Measurements from ENCODE around the gene SPRYD3.

SPRYD3 gene

DNA sequence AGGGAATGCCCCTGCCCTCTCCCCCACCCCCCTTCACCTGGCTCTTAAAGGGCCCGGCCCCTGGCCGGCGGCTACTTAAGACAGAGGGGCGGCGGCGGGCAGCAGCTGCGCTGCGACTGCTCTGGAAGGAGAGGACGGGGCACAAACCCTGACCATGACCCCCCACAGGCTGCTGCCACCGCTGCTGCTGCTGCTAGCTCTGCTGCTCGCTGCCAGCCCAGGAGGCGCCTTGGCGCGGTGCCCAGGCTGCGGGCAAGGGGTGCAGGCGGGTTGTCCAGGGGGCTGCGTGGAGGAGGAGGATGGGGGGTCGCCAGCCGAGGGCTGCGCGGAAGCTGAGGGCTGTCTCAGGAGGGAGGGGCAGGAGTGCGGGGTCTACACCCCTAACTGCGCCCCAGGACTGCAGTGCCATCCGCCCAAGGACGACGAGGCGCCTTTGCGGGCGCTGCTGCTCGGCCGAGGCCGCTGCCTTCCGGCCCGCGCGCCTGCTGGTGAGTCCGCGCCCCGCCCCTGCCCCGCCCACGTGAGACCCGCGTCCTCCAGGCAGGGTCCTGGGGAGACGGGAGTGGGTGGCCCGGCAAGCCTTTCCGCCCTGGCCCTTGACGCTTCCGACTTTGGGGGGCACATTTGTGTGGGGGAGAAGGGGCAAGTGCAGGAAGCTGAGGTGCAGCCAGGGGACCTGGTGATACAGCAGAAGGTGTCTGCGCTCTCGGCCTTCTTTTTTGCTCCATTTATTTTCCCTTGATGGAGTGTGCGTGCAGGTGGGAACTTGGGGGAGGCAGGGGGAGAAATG, 18.6 kb upstream of the SPRYD3 start, which contains the start of gene IGFBP6 (continued):
- TF ChIP-seq HIC1 (tag by site-specific recombination; IDR thresholded peaks at IDR 0.05) (peak; percentile 96), ZFP41 (tag by site-specific recombination; IDR thresholded peaks at IDR 0.05; ENCODE audit: borderline replicate concordance) (no peak), ZBTB17 (tag by site-specific recombination; IDR thresholded peaks at IDR 0.05) (peak; percentile 79), ZNF133 (tag by site-specific recombination; IDR thresholded peaks at IDR 0.05) (no peak), ZNF561 (tag by site-specific recombination; IDR thresholded peaks at IDR 0.05; ENCODE audit: borderline replicate concordance) (0 out of 2 replicates have a peak, but pooled peaks have one; percentile 56), ZNF184 (tag by site-specific recombination; IDR thresholded peaks at IDR 0.05) (no peak), ZFP3 (tag by site-specific recombination; IDR thresholded peaks at IDR 0.05; ENCODE audit: low read depth) (no peak), ZNF311 (tag by site-specific recombination; IDR thresholded peaks at IDR 0.05; ENCODE audit: borderline replicate concordance) (no peak), GLIS2 (tag by site-specific recombination; IDR thresholded peaks at IDR 0.05) (peak; percentile 99), ZBTB20 (tag by site-specific recombination; IDR thresholded peaks at IDR 0.05) (peak; percentile 44; the same call in 1 of the 2 replicates), ZNF175 (tag by site-specific recombination; IDR thresholded peaks at IDR 0.05) (no peak), ZNF596 (tag by site-specific recombination; IDR thresholded peaks at IDR 0.05) (no peak), KLF9 (tag by site-specific recombination; IDR thresholded peaks at IDR 0.05; ENCODE audit: low read depth) (peak; percentile 98), ZNF701 (tag by site-specific recombination; IDR thresholded peaks at IDR 0.05) (no peak), HOXA7 (CRISPR knock-in tag; IDR thresholded peaks at IDR 0.05; ENCODE audit: borderline replicate concordance) (no peak), AEBP2 (tag by site-specific recombination; IDR thresholded peaks at IDR 0.05; ENCODE audit: borderline replicate concordance) (no peak), ZBTB6 (tag by site-specific recombination; IDR thresholded peaks at IDR 0.05) (no peak), ZNF473 (tag by site-specific recombination; IDR thresholded peaks at IDR 0.05) (no peak), KLF16 (tag by site-specific recombination; IDR thresholded peaks at IDR 0.05) (peak; percentile 61; the same call in 1 of the 2 replicates), ZNF114 (tag by site-specific recombination; IDR thresholded peaks at IDR 0.05) (no peak), ZNF518A (tag by site-specific recombination; conservative IDR thresholded peaks at IDR 0.05; ENCODE audit: low read depth) (no peak), ZNF248 (tag by site-specific recombination; IDR thresholded peaks at IDR 0.05) (no peak), ZNF23 (tag by site-specific recombination; IDR thresholded peaks at IDR 0.05; ENCODE audit: borderline replicate concordance) (no peak), ZNF560 (tag by site-specific recombination; IDR thresholded peaks at IDR 0.05; ENCODE audit: borderline replicate concordance) (no peak)
- TF ChIP-seq, protein P1, sequence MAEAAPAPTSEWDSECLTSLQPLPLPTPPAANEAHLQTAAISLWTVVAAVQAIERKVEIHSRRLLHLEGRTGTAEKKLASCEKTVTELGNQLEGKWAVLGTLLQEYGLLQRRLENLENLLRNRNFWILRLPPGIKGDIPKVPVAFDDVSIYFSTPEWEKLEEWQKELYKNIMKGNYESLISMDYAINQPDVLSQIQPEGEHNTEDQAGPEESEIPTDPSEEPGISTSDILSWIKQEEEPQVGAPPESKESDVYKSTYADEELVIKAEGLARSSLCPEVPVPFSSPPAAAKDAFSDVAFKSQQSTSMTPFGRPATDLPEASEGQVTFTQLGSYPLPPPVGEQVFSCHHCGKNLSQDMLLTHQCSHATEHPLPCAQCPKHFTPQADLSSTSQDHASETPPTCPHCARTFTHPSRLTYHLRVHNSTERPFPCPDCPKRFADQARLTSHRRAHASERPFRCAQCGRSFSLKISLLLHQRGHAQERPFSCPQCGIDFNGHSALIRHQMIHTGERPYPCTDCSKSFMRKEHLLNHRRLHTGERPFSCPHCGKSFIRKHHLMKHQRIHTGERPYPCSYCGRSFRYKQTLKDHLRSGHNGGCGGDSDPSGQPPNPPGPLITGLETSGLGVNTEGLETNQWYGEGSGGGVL (tag by site-specific recombination; IDR thresholded peaks at IDR 0.05): peak; percentile 36
- TF ChIP-seq, protein P2, sequence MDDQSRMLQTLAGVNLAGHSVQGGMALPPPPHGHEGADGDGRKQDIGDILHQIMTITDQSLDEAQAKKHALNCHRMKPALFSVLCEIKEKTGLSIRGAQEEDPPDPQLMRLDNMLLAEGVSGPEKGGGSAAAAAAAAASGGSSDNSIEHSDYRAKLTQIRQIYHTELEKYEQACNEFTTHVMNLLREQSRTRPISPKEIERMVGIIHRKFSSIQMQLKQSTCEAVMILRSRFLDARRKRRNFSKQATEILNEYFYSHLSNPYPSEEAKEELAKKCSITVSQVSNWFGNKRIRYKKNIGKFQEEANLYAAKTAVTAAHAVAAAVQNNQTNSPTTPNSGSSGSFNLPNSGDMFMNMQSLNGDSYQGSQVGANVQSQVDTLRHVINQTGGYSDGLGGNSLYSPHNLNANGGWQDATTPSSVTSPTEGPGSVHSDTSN (CRISPR knock-in tag; IDR thresholded peaks at IDR 0.05): 0 out of 2 replicates have a peak, but pooled peaks have one; percentile 50
